Measurements from ENCODE around the gene SSR2. TPM values are rescaled to one million over a fixed set of nuclear protein-coding genes. Genes with fewer than 3 reads are reported as not detected.
A peak's percentile ranks its signal among the peaks of the same experiment; 100 is the strongest.
"Not testable (repeated sequence)": the region's sequence is repeated elsewhere in the genome, so short reads cannot be mapped to it uniquely, and the experiment has no call there.

Gene SSR2
- total and polyA plus RNA-seq, 2 donors, result 213 to 252 TPM

DNA sequence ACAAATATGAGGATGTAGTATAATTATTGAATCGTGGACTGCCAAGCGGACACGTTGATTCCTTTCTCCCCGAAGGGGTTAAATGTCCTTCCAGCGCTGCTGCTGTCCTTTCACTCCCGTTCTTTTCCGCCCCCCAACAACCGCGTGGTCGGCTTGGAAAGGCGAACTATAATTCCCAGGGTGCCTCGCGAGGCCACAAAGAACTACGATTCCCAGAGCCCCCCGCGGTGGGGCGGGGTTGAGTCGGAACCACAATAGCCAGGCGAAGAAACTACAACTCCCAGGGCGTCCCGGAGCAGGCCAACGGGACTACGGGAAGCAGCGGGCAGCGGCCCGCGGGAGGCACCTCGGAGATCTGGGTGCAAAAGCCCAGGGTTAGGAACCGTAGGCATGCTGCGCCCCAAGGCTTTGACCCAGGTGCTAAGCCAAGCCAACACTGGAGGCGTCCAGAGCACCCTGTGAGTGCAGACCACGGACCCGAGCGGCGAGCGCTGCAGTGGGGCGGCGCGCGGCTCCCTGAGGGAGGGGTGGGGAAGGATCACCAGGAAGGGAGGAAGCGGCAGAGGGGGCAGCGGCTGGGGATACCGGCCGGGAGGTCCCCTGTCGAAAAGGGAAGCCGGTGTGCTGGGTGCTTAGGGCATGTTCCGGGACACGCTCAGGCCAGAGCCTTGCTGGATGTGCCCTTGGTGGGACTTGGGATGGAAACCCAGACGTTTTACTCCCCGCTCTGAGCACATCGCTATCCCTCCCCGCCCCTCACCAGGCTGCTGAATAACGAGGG is 33.9 kb upstream of the SSR2 start, which contains the start of gene LAMTOR2:
Gene LAMTOR2 (plus strand): TSS at position 283 of the 781 bp plus-strand sequence. CDS start 108 bp downstream, at position 391.
- Histone ChIP-seq H3K4me1 (ENCODE audit: insufficient read depth) (no peaks in the 10 kb centered on the region), H3K36me3 (ENCODE audit: insufficient read depth) (no peaks in the 10 kb centered on the region), H3K27ac (ENCODE audit: low read depth) (peak within 1 kb of the TSS; percentile 76), H3K4me3 (ENCODE audit: low read depth, low read length) (peak within 1 kb of the TSS; percentile 87)
- DNase-seq (ENCODE audit: extremely low spot score), result peak; percentile 97
- under 1% methylated on average over 53 of the region's 53 CpGs for WGBS

DNA sequence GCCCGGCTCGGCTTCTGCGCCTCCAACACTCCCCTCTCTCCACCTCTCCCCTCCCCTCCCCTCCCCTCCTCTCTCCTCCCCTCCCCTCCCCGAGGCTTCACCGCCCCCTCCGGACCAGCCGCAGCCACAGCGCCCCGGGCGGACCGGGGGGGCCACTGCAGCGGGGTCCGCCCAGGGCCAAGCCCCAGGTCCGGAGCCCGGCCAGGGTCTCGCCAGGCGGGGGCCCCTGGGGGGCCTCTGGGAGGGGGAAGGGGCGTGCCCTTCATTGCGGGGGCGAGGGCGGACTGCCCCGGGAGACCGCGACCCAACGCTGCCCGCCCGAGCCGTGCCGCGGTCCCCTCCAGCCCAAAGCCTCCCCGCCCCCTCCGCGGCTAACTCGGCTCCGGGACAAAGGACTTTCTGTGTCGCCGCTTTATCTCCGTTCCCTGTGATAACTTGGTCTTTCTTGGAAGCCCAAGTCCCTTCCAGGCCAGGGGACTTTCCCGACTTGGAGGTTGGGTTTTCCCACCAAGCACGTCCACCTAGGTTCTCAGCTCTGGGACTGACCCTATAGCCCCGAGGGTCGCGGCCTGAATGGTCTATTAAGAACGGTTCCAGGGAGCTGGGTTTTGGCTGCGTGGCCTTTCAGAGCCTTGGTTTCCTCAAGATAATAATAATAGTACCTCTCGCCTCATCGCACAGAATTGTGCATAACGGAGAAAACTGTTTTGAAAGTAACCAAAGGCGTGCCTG is 33.2 kb upstream of the SSR2 start, which contains the start of gene UBQLN4:
Gene UBQLN4 (minus strand): TSS at position 31 of the 732 bp plus-strand sequence. CDS start 97 bp downstream, outside the sequence.
- WGBS, result under 1% methylated on average over 44 of the region's 49 CpGs
- Histone ChIP-seq H3K4me1 (ENCODE audit: insufficient read depth) (no peaks in the 10 kb centered on the region), H3K27ac (ENCODE audit: low read depth) (peak within 1 kb of the TSS; percentile 76), H3K4me3 (ENCODE audit: low read depth, low read length) (peak within 1 kb of the TSS; percentile 87), H3K36me3 (ENCODE audit: insufficient read depth) (no peaks in the 10 kb centered on the region)
- DNase-seq (ENCODE audit: extremely low spot score), result no peak

DNA sequence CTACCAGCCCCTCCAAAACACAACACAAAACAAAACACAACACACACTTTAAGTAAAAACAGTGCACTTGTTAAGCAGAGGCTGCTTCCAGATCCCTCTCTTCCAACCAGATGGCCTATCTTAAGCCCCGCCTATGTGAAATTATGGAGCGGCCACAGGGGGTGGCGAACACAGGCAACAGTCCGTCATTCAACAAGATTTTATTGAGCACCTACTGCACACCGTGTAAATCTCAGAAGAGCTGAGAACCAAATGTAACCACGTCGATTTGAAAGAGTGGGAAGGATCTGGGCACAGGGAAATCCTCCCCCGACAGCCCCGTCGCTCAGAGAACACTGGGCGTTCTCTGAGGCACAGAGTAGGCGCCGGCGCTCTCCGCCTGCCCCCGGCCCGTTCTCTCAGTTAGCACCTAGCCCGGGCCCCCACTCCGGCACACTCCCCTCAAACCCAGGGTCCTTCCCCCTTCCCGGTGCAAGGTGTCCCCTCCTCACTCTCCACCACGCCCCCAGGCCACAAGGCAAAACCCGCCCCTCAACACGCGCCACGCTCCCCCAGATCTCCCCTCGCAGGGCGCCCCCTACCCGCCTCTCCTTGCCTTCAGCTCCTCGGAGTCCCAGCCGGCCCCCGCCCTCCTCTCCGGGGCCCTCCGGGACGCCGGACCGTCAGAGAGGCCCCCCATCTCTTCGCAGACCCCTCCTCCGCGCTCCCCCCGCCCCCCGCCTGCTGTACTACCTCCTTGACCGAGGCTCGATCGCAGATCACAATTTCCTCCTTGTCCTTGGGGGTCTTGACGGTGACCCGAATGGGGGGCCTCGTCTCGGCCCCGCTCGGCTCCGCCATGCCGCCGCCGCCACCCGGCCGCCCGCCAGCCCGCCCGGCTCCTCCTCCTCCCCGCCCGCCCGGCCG is 32.4 kb upstream of the SSR2 start:
- peak overlapping the region; percentile 87 for H3K4me3 ChIP-seq (ENCODE audit: low read depth, low read length)
- H3K27ac ChIP-seq (ENCODE audit: low read depth), result peak overlapping the region; percentile 72
- no peak for DNase-seq (ENCODE audit: extremely low spot score)
- 2% methylated on average over 55 of the region's 63 CpGs for WGBS
- H3K4me1 ChIP-seq (ENCODE audit: insufficient read depth), result no peaks in the 10 kb centered on the region
- H3K36me3 ChIP-seq (ENCODE audit: insufficient read depth), result no peaks in the 10 kb centered on the region

- 82% methylated on average over 7 of the region's 7 CpGs for WGBS
- H3K4me1 ChIP-seq (ENCODE audit: insufficient read depth), result no peaks in the 10 kb centered on the region
- DNase-seq (ENCODE audit: extremely low spot score), result no peak
- H3K27ac ChIP-seq (ENCODE audit: low read depth), result no peak overlapping the region
- H3K4me3 ChIP-seq (ENCODE audit: low read depth, low read length), result no peak overlapping the region
- H3K36me3 ChIP-seq (ENCODE audit: insufficient read depth), result no peaks in the 10 kb centered on the region
These were observed 30.4 kb upstream of the SSR2 start for GRCh38 chr1:156051011-156051725.

- WGBS, result 77% methylated on average over 4 of the region's 4 CpGs
- no peak for DNase-seq (ENCODE audit: extremely low spot score)
- Histone ChIP-seq H3K4me3 (ENCODE audit: low read depth, low read length) (no peak overlapping the region), H3K36me3 (ENCODE audit: insufficient read depth) (no peaks in the 10 kb centered on the region), H3K4me1 (ENCODE audit: insufficient read depth) (no peaks in the 10 kb centered on the region), H3K27ac (ENCODE audit: low read depth) (no peak overlapping the region)
These were observed 29.6 kb upstream of the SSR2 start for GRCh38 chr1:156050376-156050775.

GRCh38 chr1:156048663-156049258 is 28.0 kb upstream of the SSR2 start:
- Histone ChIP-seq H3K4me3 (ENCODE audit: low read depth, low read length) (no peak overlapping the region), H3K27ac (ENCODE audit: low read depth) (no peak overlapping the region), H3K4me1 (ENCODE audit: insufficient read depth) (no peaks in the 10 kb centered on the region), H3K36me3 (ENCODE audit: insufficient read depth) (no peaks in the 10 kb centered on the region)
- DNase-seq (ENCODE audit: extremely low spot score), result no peak
- 87% methylated on average over 3 of the region's 3 CpGs for WGBS

DNA sequence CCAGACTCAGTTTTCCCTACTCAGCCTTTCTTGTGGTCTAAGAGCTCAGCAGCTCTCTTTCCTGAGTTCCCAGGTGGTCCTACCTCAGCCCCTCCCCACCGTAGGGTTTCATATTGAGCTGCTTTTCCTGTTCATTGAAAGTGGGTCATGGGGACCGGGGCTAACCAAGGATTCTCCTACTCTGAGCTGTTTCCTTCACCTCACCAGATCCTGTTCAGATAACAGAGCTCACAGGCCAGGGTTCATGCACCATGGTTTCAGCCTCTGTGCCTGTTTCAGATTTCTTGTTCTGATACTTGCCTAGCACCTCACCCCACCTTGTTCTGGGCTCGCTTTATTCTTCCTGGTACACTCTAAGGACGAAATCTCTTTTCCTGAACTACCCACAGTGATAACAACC is 24.3 kb upstream of the SSR2 start:
- 81% methylated on average over 4 of the region's 4 CpGs for WGBS
- H3K4me3 ChIP-seq (ENCODE audit: low read depth, low read length), result no peak overlapping the region
- DNase-seq (ENCODE audit: extremely low spot score), result no peak
- H3K4me1 ChIP-seq (ENCODE audit: insufficient read depth), result no peaks in the 10 kb centered on the region
- no peaks in the 10 kb centered on the region for H3K36me3 ChIP-seq (ENCODE audit: insufficient read depth)
- H3K27ac ChIP-seq (ENCODE audit: low read depth), result no peak overlapping the region

DNA sequence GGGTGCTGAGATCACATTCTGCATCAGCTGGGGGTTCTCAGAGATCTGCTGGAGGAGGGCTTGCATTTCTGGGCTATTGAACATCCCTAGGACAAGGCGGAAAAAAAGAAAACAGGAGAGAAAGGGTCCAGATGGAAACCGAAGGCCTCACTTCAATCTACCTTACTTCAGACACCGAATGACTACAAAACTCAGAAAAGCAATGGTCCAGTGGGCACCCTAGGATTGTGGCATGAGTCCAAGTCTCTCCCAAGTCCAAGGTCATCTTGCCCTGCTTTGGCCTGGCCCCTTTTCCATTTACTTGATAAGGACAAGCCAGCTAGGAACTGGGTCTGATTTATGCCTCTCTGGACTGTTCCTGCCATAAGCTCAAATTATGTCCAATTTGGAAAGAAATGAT is 22.1 kb upstream of the SSR2 start:
- DNase-seq (ENCODE audit: extremely low spot score), result no peak
- WGBS, result 93% methylated on average over 3 of the region's 3 CpGs
- H3K27ac ChIP-seq (ENCODE audit: low read depth), result no peak overlapping the region
- H3K4me3 ChIP-seq (ENCODE audit: low read depth, low read length), result no peak overlapping the region
- no peaks in the 10 kb centered on the region for H3K36me3 ChIP-seq (ENCODE audit: insufficient read depth)
- H3K4me1 ChIP-seq (ENCODE audit: insufficient read depth), result no peaks in the 10 kb centered on the region

GRCh38 chr1:156034991-156035390 is 14.2 kb upstream of the SSR2 start:
- H3K36me3 ChIP-seq (ENCODE audit: insufficient read depth); H3K4me1 ChIP-seq (ENCODE audit: insufficient read depth); H3K4me3 ChIP-seq (ENCODE audit: low read depth, low read length); H3K27ac ChIP-seq (ENCODE audit: low read depth); DNase-seq (ENCODE audit: extremely low spot score): not testable (repeated sequence)
- 88% methylated on average over 4 of the region's 4 CpGs for WGBS

- peaks cover 2% of the 10 kb centered on the region for H3K36me3 ChIP-seq (ENCODE audit: insufficient read depth)
- no peak overlapping the region for H3K27ac ChIP-seq (ENCODE audit: low read depth)
- 51% methylated on average over 6 of the region's 6 CpGs for WGBS
- H3K4me3 ChIP-seq (ENCODE audit: low read depth, low read length), result no peak overlapping the region
- no peaks in the 10 kb centered on the region for H3K4me1 ChIP-seq (ENCODE audit: insufficient read depth)
- DNase-seq (ENCODE audit: extremely low spot score), result no peak
These were observed 12.3 kb upstream of the SSR2 start for GRCh38 chr1:156033011-156033410.

DNA sequence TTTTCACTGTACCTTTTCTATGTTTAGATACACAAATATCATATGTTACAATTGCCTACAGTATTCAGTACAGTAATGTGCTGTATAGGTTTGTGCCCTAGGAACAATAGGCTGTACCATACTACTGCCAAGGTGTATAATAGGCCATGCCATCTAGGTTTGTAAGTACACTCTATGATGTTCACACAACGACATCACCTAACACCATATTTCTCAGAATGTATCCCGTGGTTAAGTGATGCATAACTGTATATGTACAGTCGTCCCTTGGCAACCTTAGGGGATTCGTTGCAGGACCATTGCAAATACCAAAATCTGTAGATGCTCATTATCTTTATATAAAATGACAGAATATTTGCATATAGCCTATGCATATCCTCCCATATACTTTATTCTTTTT is 5.8 kb upstream of the SSR2 start:
- no peak overlapping the region for H3K4me3 ChIP-seq (ENCODE audit: low read depth, low read length)
- WGBS, result 84% methylated on average over 4 of the region's 4 CpGs

DNA sequence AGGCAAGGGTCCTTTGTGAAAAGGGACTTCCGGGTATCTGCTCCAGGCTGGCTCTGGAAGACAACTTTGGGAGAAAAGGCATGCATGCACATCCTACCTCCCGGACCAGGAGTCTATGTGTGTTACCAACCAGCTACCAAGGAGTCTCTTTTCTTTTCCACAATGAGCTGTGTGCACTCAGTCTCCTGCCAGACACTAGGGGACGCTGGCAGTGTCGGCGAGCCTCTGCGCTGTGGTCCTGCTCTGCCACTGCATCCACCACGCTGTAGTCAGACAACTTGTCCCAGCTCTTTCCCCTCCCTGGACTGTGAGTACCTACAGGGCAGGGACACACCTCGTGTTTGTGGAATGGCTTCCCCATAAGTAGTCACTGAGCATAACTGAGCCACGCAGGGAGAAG is 5.1 kb upstream of the SSR2 start:
- WGBS, result 17% methylated on average over 9 of the region's 9 CpGs
- no peak for DNase-seq (ENCODE audit: extremely low spot score)
- Histone ChIP-seq H3K4me3 (ENCODE audit: low read depth, low read length) (no peak overlapping the region), H3K27ac (ENCODE audit: low read depth) (no peak overlapping the region), H3K36me3 (ENCODE audit: insufficient read depth) (no peaks in the 10 kb centered on the region), H3K4me1 (ENCODE audit: insufficient read depth) (no peaks in the 10 kb centered on the region)

More for the DNA sequence above, 5.8 kb upstream of the SSR2 start:
- no peak for DNase-seq (ENCODE audit: extremely low spot score)
- Histone ChIP-seq H3K27ac (ENCODE audit: low read depth) (no peak overlapping the region), H3K36me3 (ENCODE audit: insufficient read depth) (no peaks in the 10 kb centered on the region), H3K4me1 (ENCODE audit: insufficient read depth) (no peaks in the 10 kb centered on the region)

All from urinary bladder (tissue), 4 donors.